ENCODE results near the gene TXN2.

TXN2 gene

DNA sequence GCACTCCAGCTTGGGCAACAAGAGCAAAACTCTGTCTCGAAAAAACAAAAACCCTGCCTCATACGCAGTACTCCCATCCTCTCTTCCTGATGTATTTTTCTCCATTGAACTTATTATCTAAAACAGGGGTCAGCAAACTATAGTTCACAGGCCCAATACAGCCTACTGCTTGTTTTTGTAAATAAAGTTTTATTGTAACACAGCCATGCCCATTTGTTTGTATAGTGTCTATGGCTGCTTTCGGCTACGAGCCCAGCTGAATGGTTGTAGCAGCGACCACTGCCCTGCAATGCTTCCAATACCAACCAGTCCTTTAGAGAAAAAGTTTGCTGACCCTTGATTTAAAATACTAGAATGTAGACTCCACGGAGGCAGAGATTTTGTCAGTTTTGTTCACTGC lies 6.1 kb downstream of the TXN2 start:
- Histone ChIP-seq H3K27ac (no peak overlapping the region), H3K36me3 (peaks cover 36 to 95% (median 61%) of the 10 kb centered on the region in 3 donors), H3K9me3 (no peaks in the 10 kb centered on the region), H3K4me1 (peaks cover 2 to 49% (median 14%) of the 10 kb centered on the region in 4 donors), H3K27me3 (no peaks in the 10 kb centered on the region), H3K4me3 (no peak overlapping the region)
- intact Hi-C loops (cut with DNase I; ENCODE audit: low total_unique reads) = no loop called here
- no peak for DNase-seq
- TF ChIP-seq, protein P1, sequence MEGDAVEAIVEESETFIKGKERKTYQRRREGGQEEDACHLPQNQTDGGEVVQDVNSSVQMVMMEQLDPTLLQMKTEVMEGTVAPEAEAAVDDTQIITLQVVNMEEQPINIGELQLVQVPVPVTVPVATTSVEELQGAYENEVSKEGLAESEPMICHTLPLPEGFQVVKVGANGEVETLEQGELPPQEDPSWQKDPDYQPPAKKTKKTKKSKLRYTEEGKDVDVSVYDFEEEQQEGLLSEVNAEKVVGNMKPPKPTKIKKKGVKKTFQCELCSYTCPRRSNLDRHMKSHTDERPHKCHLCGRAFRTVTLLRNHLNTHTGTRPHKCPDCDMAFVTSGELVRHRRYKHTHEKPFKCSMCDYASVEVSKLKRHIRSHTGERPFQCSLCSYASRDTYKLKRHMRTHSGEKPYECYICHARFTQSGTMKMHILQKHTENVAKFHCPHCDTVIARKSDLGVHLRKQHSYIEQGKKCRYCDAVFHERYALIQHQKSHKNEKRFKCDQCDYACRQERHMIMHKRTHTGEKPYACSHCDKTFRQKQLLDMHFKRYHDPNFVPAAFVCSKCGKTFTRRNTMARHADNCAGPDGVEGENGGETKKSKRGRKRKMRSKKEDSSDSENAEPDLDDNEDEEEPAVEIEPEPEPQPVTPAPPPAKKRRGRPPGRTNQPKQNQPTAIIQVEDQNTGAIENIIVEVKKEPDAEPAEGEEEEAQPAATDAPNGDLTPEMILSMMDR (IDR thresholded peaks at IDR 0.05) = no peak

DNA sequence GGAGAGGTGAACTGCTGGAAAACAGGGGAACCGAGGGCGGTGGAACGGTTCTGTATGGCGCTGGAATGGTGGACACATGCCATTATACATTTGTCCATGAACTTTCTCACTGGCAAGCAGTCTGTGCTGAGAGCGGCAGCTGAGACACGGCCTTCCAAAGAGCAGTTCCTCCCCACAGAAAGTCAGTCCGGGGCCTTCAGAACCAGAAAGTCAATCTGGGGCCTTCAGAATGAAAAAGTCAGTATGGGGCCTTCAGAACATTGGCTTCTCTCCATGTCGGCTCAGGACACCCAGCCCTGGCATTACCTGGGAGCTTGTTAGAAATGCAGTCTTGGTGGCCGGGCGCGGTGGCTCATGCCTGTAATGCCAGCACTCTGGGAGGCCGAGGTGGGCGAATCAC lies 8.8 kb downstream of the TXN2 start:
- Histone ChIP-seq H3K4me1 (peaks cover 0 to 72% (median 37%) of the 10 kb centered on the region in 4 donors), H3K9me3 (no peaks in the 10 kb centered on the region), H3K27me3 (no peaks in the 10 kb centered on the region), H3K36me3 (peaks cover 30 to 68% (median 39%) of the 10 kb centered on the region in 3 donors), H3K27ac (peak overlapping the region; percentile 78 to 95), H3K4me3 (peak overlapping the region; percentile 42 to 44)
- no peak for DNase-seq
- TF ChIP-seq, protein P1 (IDR thresholded peaks at IDR 0.05) = no peak
- intact Hi-C loops (cut with DNase I; ENCODE audit: low total_unique reads) = loop anchor here (5.0 kb wide), 1 partner anchor 170 kb away; no protein-coding TSS in a partner anchor

DNA sequence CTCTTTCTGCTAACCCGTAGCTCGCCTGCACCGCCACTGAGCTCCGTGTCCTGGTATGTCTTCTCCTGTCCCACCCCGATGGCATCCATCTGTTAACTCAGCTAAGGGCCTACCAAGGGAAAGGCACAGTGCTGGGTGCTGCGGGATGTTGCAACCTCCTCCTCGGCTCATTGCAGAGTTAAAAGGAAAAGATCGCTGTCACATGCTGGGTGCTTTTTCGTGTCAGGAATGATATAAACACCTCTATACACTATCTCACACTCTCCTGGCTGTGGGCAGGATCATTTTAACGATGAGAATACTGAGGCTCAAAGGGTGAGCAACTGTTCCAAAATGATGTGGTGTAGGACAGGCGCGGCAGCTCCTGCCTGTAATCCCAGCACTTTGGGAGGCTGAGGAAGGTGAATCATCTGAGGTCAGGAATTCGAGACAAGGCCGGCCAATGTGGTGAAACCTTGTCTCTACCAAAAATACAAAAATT lies 10.1 kb downstream of the TXN2 start:
- Histone ChIP-seq H3K36me3 (peaks cover 17 to 55% (median 26%) of the 10 kb centered on the region in 3 donors), H3K27ac (peak overlapping the region; percentile 78 to 95), H3K9me3 (no peaks in the 10 kb centered on the region), H3K4me1 (peaks cover 0 to 85% (median 49%) of the 10 kb centered on the region in 4 donors), H3K27me3 (no peaks in the 10 kb centered on the region), H3K4me3 (peak overlapping the region; percentile 42 to 44)
- peak in 1 of 2 donors; percentile 77 for DNase-seq
- TF ChIP-seq, protein P1 (IDR thresholded peaks at IDR 0.05) = no peak
- intact Hi-C loops (cut with DNase I; ENCODE audit: low total_unique reads) = loop anchor here (5.0 kb wide), 1 partner anchor 169 kb away; no protein-coding TSS in a partner anchor

DNA sequence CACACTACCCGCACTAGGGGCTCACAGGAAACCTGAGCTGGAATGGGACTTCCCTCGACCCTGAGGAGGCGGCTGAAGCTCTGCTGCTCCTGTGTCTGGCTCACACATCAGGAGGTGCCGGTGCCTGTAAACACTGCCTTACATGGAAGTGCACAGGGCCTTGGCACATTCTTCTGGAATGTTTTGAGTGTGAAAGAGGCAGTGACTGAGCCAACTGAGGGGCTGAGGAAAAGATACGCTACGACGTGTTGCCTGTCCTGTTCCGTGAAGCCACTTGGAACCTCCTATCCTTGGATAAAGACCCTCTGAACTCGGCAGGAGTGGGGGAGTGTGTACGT lies 10.5 kb downstream of the TXN2 start:
- H3K27ac ChIP-seq = peak overlapping the region; percentile 78 to 95
- no peaks in the 10 kb centered on the region for H3K9me3 ChIP-seq
- peak in 1 of 2 donors; percentile 79 for DNase-seq
- H3K27me3 ChIP-seq = no peaks in the 10 kb centered on the region
- intact Hi-C loops (cut with DNase I; ENCODE audit: low total_unique reads) = loop anchor here (5.0 kb wide), 1 partner anchor 169 kb away; no protein-coding TSS in a partner anchor
- peaks cover 13 to 51% (median 22%) of the 10 kb centered on the region in 3 donors for H3K36me3 ChIP-seq
- TF ChIP-seq, protein P1 (IDR thresholded peaks at IDR 0.05) = no peak
- peaks cover 0 to 90% (median 54%) of the 10 kb centered on the region in 4 donors for H3K4me1 ChIP-seq
- peak overlapping the region; percentile 42 to 44 for H3K4me3 ChIP-seq

DNA sequence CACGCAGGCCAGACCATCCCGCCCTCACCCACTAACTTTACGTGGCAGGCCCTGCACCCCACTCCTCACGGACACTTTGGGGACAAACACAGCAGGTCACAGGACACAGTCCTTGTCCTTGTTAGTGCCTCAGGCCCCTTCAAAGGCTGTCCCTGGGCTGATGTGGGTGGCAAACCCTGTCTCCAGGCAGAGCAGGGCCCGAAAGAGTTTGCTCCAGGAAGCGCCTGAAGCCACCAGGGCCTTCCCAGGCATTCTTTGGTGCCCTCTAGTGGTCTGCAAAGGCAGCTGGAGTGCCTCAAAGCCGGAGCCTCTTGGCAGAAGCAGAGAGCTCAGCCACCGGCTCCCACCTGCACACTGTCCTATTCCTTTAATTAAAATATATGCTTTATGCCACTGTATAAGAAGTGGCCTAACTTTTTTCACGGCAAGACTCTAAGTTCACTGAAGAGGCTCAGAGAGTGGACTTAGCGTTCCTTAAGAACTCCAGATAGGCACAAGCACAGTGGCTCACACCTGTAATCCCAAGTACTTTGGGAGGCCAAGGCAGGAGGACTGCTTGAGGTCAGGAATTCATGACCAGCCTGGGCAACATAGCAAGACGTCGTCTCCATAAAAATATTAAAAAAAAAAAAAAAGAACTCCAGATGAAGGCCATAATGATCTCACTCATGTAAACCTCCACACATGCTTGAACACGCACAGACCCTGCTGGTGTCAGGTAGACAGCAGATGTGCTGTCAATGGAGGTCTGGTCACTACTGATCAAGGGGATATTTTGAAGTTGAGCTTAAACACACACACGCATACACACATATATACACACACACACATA lies 11.1 kb downstream of the TXN2 start:
- H3K27ac ChIP-seq = peak overlapping the region; percentile 78 to 95
- intact Hi-C loops (cut with DNase I; ENCODE audit: low total_unique reads) = loop anchor here (5.0 kb wide), 1 partner anchor 168 kb away; no protein-coding TSS in a partner anchor

More for the DNA sequence above, 11.1 kb downstream of the TXN2 start:
- H3K9me3 ChIP-seq = no peaks in the 10 kb centered on the region
- peak; percentile 73 to 92 for DNase-seq
- TF ChIP-seq, protein P1 (IDR thresholded peaks at IDR 0.05) = peak; percentile 92 to 97
- peaks cover 0 to 95% (median 59%) of the 10 kb centered on the region in 4 donors for H3K4me1 ChIP-seq
- H3K36me3 ChIP-seq = peaks cover 7 to 45% (median 16%) of the 10 kb centered on the region in 3 donors
- H3K27me3 ChIP-seq = no peaks in the 10 kb centered on the region
- peak overlapping the region; percentile 42 to 44 for H3K4me3 ChIP-seq

All from tibial artery (tissue), 4 donors.